Measurements from ENCODE around the gene NPIPB9. TPM values are rescaled to one million over a fixed set of nuclear protein-coding genes. Genes with fewer than 3 reads are reported as not detected.
"Not testable (repeated sequence)": the region's sequence is repeated elsewhere in the genome, so short reads cannot be mapped to it uniquely, and the experiment has no call there.

The NPIPB9 gene
- total and polyA plus RNA-seq, 2 of the 8 experiments (the other 6 are each of a cell fraction or from before 2014, with no cell fraction given), result 0.41 to 2.4 TPM

GRCh38 chr16:28722852-28723650 is 28.5 kb upstream of the NPIPB9 start:
- H3K4me1 ChIP-seq (replicated peaks in 1 of 4; ENCODE audit: control insufficient read depth in 3 of 4, insufficient read depth in 4 of 4, low read length in 3 of 4); H3K14ac ChIP-seq (ENCODE audit: insufficient read length); H2BK15ac ChIP-seq (ENCODE audit: low read length); H3K56ac ChIP-seq (replicated peaks; ENCODE audit: insufficient read length, low read depth, low read length); H3K36me3 ChIP-seq (ENCODE audit: control insufficient read depth in 2 of 4, insufficient read depth in 4 of 4, low read length in 3 of 4); POLR2A ChIA-PET (ENCODE audit: partially characterized antibody); FAIRE-seq; H3K23me2 ChIP-seq (ENCODE audit: low read depth, low read length); H2BK20ac ChIP-seq (ENCODE audit: low read length); H4K5ac ChIP-seq (ENCODE audit: insufficient read length, low read depth, low read length); H3K27ac ChIP-seq (ENCODE audit: low read depth, low read length); H2BK12ac ChIP-seq (ENCODE audit: low read depth, low read length); H2BK120ac ChIP-seq (replicated peaks; ENCODE audit: low read depth, low read length); CTCF ChIA-PET (ENCODE audit: partially characterized antibody); H3K4me2 ChIP-seq (ENCODE audit: insufficient read depth in 1 of 2, low read depth in 2 of 2, low read length in 2 of 2); H4K20me1 ChIP-seq (replicated peaks in 1 of 2; ENCODE audit: control insufficient read depth in 1 of 2, insufficient read depth in 2 of 2, low read length in 2 of 2); H2AFZ ChIP-seq (ENCODE audit: low read length); H2BK5ac ChIP-seq (ENCODE audit: low read depth, low read length); H3K23ac ChIP-seq (ENCODE audit: insufficient read length); H3K79me1 ChIP-seq (ENCODE audit: low read depth, low read length); H4K8ac ChIP-seq (ENCODE audit: extremely low read depth, insufficient read depth, low read length); DNase-seq (ENCODE audit: low read depth in 1 of 2, low spot score in 2 of 2); H3K18ac ChIP-seq (ENCODE audit: extremely low read depth, low read length); H3K4me3 ChIP-seq (ENCODE audit: extremely low read depth in 1 of 4, insufficient read depth in 2 of 4, low read depth in 3 of 4, low read length in 4 of 4); H4K91ac ChIP-seq (replicated peaks; ENCODE audit: insufficient read length, low read length); H3K4ac ChIP-seq (replicated peaks; ENCODE audit: insufficient read length, low read depth, low read length); H3K9me3 ChIP-seq (ENCODE audit: insufficient read depth in 2 of 2, low read depth in 1 of 2, low read length in 1 of 2); H3K9ac ChIP-seq (replicated peaks in 1 of 4; ENCODE audit: extremely low read depth in 1 of 4, low read depth in 3 of 4, low read length in 3 of 4); H3K27me3 ChIP-seq (replicated peaks in 1 of 4; ENCODE audit: control insufficient read depth in 3 of 4, extremely low read depth in 1 of 4, insufficient read depth in 3 of 4, low read length in 3 of 4); H3K79me2 ChIP-seq (ENCODE audit: control insufficient read depth in 1 of 2, insufficient read depth in 2 of 2, low read length in 2 of 2); H2AK5ac ChIP-seq (ENCODE audit: low read depth, low read length): not testable (repeated sequence)
- 96% methylated on average over 10 of the region's 15 CpGs; no CpG with 5 or more reads in 1 of the 2 experiments for WGBS, 2 experiments (ENCODE audit: extremely low coverage in 1 of 2, insufficient coverage in 1 of 2, insufficient read length in 1 of 2, insufficient replicate concordance in 2 of 2, low coverage in 1 of 2, low lambda C conversion rate in 2 of 2, missing lambda C conversion rate in 1 of 2)

GRCh38 chr16:28731253-28731652 is 20.3 kb upstream of the NPIPB9 start:
- no CpG with 5 or more reads among the region's 5 CpGs for WGBS, 2 experiments (ENCODE audit: extremely low coverage in 1 of 2, insufficient coverage in 1 of 2, insufficient read length in 1 of 2, insufficient replicate concordance in 2 of 2, low coverage in 1 of 2, low lambda C conversion rate in 2 of 2, missing lambda C conversion rate in 1 of 2)
- H2BK5ac ChIP-seq (ENCODE audit: low read depth, low read length); H2BK20ac ChIP-seq (ENCODE audit: low read length); H3K18ac ChIP-seq (ENCODE audit: extremely low read depth, low read length); H2AK5ac ChIP-seq (ENCODE audit: low read depth, low read length); H2AFZ ChIP-seq (ENCODE audit: low read length); H3K9me3 ChIP-seq (ENCODE audit: insufficient read depth in 2 of 2, low read depth in 1 of 2, low read length in 1 of 2); H3K4me3 ChIP-seq (ENCODE audit: extremely low read depth in 1 of 4, insufficient read depth in 2 of 4, low read depth in 3 of 4, low read length in 4 of 4); H2BK12ac ChIP-seq (ENCODE audit: low read depth, low read length); FAIRE-seq; H3K4ac ChIP-seq (replicated peaks; ENCODE audit: insufficient read length, low read depth, low read length); DNase-seq (ENCODE audit: low read depth in 1 of 2, low spot score in 2 of 2); POLR2A ChIA-PET (ENCODE audit: partially characterized antibody); H3K4me1 ChIP-seq (replicated peaks in 1 of 4; ENCODE audit: control insufficient read depth in 3 of 4, insufficient read depth in 4 of 4, low read length in 3 of 4); H4K91ac ChIP-seq (replicated peaks; ENCODE audit: insufficient read length, low read length); H4K5ac ChIP-seq (ENCODE audit: insufficient read length, low read depth, low read length); H3K23ac ChIP-seq (ENCODE audit: insufficient read length); H3K23me2 ChIP-seq (ENCODE audit: low read depth, low read length); H3K79me1 ChIP-seq (ENCODE audit: low read depth, low read length); H3K14ac ChIP-seq (ENCODE audit: insufficient read length); H3K36me3 ChIP-seq (ENCODE audit: control insufficient read depth in 2 of 4, insufficient read depth in 4 of 4, low read length in 3 of 4); H4K8ac ChIP-seq (ENCODE audit: extremely low read depth, insufficient read depth, low read length); CTCF ChIA-PET (ENCODE audit: partially characterized antibody); H3K79me2 ChIP-seq (ENCODE audit: control insufficient read depth in 1 of 2, insufficient read depth in 2 of 2, low read length in 2 of 2); H3K9ac ChIP-seq (replicated peaks in 1 of 4; ENCODE audit: extremely low read depth in 1 of 4, low read depth in 3 of 4, low read length in 3 of 4); H2BK15ac ChIP-seq (ENCODE audit: low read length); H3K56ac ChIP-seq (replicated peaks; ENCODE audit: insufficient read length, low read depth, low read length); H2BK120ac ChIP-seq (replicated peaks; ENCODE audit: low read depth, low read length); H3K27me3 ChIP-seq (replicated peaks in 1 of 4; ENCODE audit: control insufficient read depth in 3 of 4, extremely low read depth in 1 of 4, insufficient read depth in 3 of 4, low read length in 3 of 4); H4K20me1 ChIP-seq (replicated peaks in 1 of 2; ENCODE audit: control insufficient read depth in 1 of 2, insufficient read depth in 2 of 2, low read length in 2 of 2); H3K27ac ChIP-seq (ENCODE audit: low read depth, low read length); H3K4me2 ChIP-seq (ENCODE audit: insufficient read depth in 1 of 2, low read depth in 2 of 2, low read length in 2 of 2): not testable (repeated sequence)
